Measurements from ENCODE around the gene ARPC5L. TPM values are rescaled to one million over a fixed set of nuclear protein-coding genes. Genes with fewer than 3 reads are reported as not detected.

Gene ARPC5L
- total RNA-seq, 3 donors from 2014 or later, result 29.5 to 41.9 (median 37.2) TPM

DNA sequence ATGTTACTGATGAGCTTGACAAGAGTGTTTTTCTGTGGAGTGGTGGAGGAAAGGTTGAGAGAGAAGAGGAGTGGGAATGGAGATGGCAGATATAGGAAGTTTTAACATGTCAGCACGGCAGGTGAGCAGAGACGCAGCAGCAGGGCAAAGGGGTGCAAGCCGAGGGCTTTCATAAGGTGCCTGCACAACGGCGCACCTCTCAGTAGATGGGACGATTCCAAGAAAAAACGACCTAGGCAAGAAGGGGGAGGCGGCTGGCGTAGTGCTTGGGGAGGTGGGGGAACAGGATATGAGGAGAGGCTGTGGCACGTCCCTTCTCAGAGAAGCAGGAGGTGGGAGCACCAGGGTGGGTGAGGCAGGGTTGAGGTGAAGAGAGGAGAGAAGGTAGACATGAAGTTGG is 24.5 kb downstream of the ARPC5L start:
- Histone ChIP-seq H3K4me3 (no peak overlapping the region), H3K4me1 (ENCODE audit: low read depth) (no peaks in the 10 kb centered on the region), H3K9me3 (no peaks in the 10 kb centered on the region), H3K36me3 (ENCODE audit: low read depth) (peaks cover 6% of the 10 kb centered on the region)
- DNase-seq (no peak), ATAC-seq (no peak)
- TF ChIP-seq, protein P1, sequence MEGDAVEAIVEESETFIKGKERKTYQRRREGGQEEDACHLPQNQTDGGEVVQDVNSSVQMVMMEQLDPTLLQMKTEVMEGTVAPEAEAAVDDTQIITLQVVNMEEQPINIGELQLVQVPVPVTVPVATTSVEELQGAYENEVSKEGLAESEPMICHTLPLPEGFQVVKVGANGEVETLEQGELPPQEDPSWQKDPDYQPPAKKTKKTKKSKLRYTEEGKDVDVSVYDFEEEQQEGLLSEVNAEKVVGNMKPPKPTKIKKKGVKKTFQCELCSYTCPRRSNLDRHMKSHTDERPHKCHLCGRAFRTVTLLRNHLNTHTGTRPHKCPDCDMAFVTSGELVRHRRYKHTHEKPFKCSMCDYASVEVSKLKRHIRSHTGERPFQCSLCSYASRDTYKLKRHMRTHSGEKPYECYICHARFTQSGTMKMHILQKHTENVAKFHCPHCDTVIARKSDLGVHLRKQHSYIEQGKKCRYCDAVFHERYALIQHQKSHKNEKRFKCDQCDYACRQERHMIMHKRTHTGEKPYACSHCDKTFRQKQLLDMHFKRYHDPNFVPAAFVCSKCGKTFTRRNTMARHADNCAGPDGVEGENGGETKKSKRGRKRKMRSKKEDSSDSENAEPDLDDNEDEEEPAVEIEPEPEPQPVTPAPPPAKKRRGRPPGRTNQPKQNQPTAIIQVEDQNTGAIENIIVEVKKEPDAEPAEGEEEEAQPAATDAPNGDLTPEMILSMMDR (IDR thresholded peaks at IDR 0.05), result no peak
- intact Hi-C loops (cut with DNase I, micrococcal nuclease), result no loop called here

DNA sequence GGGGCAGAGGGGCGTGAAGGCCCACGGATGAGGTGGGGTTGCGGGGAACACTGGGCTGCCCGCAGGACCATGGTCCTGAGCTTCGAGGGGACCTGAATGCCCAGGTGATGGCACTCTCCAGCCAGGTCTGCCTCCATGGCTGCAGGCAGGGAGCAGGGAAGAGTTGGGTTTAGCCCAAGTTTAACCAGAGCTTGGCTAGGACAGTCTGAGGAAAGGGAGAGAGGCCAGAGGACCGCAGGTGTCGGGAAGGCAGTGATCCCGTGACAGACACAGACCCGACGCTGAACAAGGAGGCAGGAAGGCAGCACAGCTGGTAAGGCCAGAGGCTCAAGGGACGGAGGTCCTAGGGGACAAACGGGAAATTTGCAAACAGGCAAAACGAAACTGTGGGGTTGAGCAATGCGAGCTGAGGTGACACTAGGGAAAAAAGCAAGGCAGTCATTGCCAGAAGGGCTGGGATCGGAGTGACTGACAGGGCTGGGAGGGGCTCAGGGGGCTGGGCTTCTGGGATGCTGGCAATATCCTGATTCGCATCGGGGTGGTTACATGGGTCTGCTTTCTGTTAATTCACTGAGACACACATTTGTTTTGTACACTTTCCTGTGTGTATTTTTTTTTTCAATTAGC is 25.0 kb downstream of the ARPC5L start:
- DNase-seq (no peak), ATAC-seq (no peak)
- intact Hi-C loops (cut with DNase I, micrococcal nuclease), result no loop called here
- TF ChIP-seq, protein P1 (IDR thresholded peaks at IDR 0.05), result no peak
- Histone ChIP-seq H3K4me1 (ENCODE audit: low read depth) (no peaks in the 10 kb centered on the region), H3K9me3 (no peaks in the 10 kb centered on the region), H3K36me3 (ENCODE audit: low read depth) (peaks cover 6% of the 10 kb centered on the region), H3K4me3 (no peak overlapping the region)

DNA sequence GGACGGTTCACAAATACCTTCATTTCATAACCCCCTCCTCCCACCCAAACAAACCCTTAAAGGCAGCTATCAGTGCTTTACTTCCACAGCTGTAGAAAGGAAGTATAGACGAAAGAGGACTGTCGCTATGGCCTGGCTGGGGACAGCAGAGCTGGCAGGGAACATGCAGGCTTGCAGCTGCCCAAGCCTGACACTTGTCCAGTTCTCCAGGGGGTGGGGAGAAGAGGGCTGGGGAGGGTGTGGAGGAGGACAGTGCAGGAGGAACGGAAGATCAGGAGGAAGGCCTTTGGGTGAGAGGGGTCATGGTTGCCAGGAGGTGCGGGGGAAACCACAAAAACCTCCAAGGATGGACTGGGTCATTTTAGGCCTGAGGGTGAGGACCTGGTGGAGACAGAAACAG is 25.9 kb downstream of the ARPC5L start:
- DNase-seq (no peak), ATAC-seq (no peak)
- Histone ChIP-seq H3K9me3 (no peaks in the 10 kb centered on the region), H3K4me3 (no peak overlapping the region), H3K36me3 (ENCODE audit: low read depth) (peaks cover 6% of the 10 kb centered on the region), H3K4me1 (ENCODE audit: low read depth) (no peaks in the 10 kb centered on the region)
- TF ChIP-seq, protein P1 (IDR thresholded peaks at IDR 0.05), result no peak
- intact Hi-C loops (cut with DNase I, micrococcal nuclease), result no loop called here

DNA sequence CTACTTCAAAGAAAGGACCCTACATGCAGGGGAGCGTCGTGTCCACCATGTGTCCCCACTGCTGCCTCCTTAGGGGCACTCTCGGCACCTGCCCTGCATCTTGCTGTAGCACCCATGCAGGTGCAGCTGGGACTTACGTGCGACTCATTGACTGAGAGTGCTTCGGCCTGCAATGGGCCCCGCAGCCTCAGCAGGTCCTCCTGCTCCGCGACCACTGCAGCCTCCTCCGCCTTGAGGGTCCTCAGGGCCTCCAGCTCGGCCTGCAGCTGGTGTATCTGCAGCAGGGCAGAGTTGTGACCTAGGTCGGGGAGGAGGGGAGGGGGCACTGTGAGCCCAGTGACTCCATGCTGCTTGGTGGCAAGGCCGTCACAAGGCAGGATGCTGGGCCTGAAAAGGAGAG is 27.1 kb downstream of the ARPC5L start:
- Histone ChIP-seq H3K4me1 (ENCODE audit: low read depth) (no peaks in the 10 kb centered on the region), H3K36me3 (ENCODE audit: low read depth) (peaks cover 6% of the 10 kb centered on the region), H3K9me3 (no peaks in the 10 kb centered on the region), H3K4me3 (no peak overlapping the region)
- DNase-seq (no peak), ATAC-seq (no peak)
- TF ChIP-seq, protein P1 (IDR thresholded peaks at IDR 0.05), result no peak
- intact Hi-C loops (cut with DNase I, micrococcal nuclease), result no loop called here

DNA sequence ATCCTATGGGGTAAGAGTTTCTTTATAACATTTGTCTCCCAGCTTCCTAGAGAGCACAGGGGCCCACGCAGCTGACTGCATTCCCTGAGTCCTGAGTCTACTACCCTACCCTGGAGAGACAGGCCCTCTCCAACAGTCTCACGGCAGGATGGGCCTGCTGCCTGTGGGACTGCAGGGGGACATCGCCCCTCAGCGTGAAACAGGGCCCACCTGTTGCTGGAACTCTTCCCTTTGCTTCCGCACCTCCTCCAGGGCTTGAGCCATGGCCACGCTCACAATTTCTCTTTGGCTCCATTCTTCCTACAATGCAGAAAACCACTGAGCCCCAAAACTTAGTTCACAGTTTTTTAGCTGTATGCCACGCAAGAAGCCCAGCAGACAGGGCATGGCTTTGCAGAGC is 28.2 kb downstream of the ARPC5L start:
- TF ChIP-seq, protein P1 (IDR thresholded peaks at IDR 0.05), result no peak
- ATAC-seq (no peak), DNase-seq (no peak)
- Histone ChIP-seq H3K4me1 (ENCODE audit: low read depth) (no peaks in the 10 kb centered on the region), H3K36me3 (ENCODE audit: low read depth) (peaks cover 6% of the 10 kb centered on the region), H3K4me3 (no peak overlapping the region), H3K9me3 (no peaks in the 10 kb centered on the region)
- intact Hi-C loops (cut with DNase I, micrococcal nuclease), result no loop called here
